SK-N-DZ (cell line): ENCODE measurements around the gene GATA6. TPM values are rescaled to one million over a fixed set of nuclear protein-coding genes. Genes with fewer than 3 reads are reported as not detected.

Source experiments
- DNase-seq: peaks from one replicate; pipeline ENCODE4 v3.0.0-alpha.2; 2015; ENCODE audit warnings: low spot score
- polyA plus RNA-seq, 2 experiments: library from polyadenylated mRNA; depleted of rRNA; stranded (reverse); fragments of >200 nt; gene quantifications; 2 replicates each; pipeline ENCODE4 v1.2.3, GENCODE V29; 2014

Gene GATA6
- not detected in 2 replicates for polyA plus RNA-seq (2014; cell fraction: cytosol; rRNA removed)
- not detected in 2 replicates for polyA plus RNA-seq (2014; cell fraction: nucleus; rRNA removed)

- peak; percentile 52 for DNase-seq
Observed at GRCh38 chr18:22169011-22169888, at the start of gene GATA6. Gene GATA6 (plus strand): TSS chr18:22169589. CDS start chr18:22171145, 1,556 bp downstream.

GRCh38 chr18:22124970-22125369 lies 44.4 kb upstream of the GATA6 start:
- DNase-seq = no peak

GRCh38 chr18:22128954-22129353 lies 40.4 kb upstream of the GATA6 start:
- no peak for DNase-seq

GRCh38 chr18:22129778-22130177 lies 39.6 kb upstream of the GATA6 start:
- DNase-seq = no peak

GRCh38 chr18:22132258-22132657 lies 37.1 kb upstream of the GATA6 start:
- no peak for DNase-seq

GRCh38 chr18:22132763-22133162 lies 36.6 kb upstream of the GATA6 start:
- no peak for DNase-seq

GRCh38 chr18:22136395-22136794 lies 33.0 kb upstream of the GATA6 start:
- DNase-seq = no peak

GRCh38 chr18:22141211-22141610 lies 28.2 kb upstream of the GATA6 start:
- DNase-seq = no peak

GRCh38 chr18:22143347-22144340 lies 25.7 kb upstream of the GATA6 start:
- no peak for DNase-seq

- DNase-seq = no peak
Observed at GRCh38 chr18:22145160-22145559, 24.2 kb upstream of the GATA6 start.

GRCh38 chr18:22149710-22150109 lies 19.7 kb upstream of the GATA6 start:
- DNase-seq = no peak

- no peak for DNase-seq
Observed at GRCh38 chr18:22152093-22152492, 17.3 kb upstream of the GATA6 start.

- no peak for DNase-seq
Observed at GRCh38 chr18:22153428-22153827, 16.0 kb upstream of the GATA6 start.

GRCh38 chr18:22155584-22155983 lies 13.8 kb upstream of the GATA6 start:
- DNase-seq = no peak

GRCh38 chr18:22159014-22159413 lies 10.4 kb upstream of the GATA6 start:
- DNase-seq = no peak

- no peak for DNase-seq
Observed at GRCh38 chr18:22161090-22161489, 8.3 kb upstream of the GATA6 start.

- no peak for DNase-seq
Observed at GRCh38 chr18:22163416-22164161, 5.8 kb upstream of the GATA6 start.

GRCh38 chr18:22164337-22165048 lies 4.9 kb upstream of the GATA6 start:
- no peak for DNase-seq

GRCh38 chr18:22165049-22165602 lies 4.3 kb upstream of the GATA6 start:
- DNase-seq = no peak

- no peak for DNase-seq
Observed at GRCh38 chr18:22165603-22166068, 3.8 kb upstream of the GATA6 start.
